ENCODE data around the gene TCEA2. TPM values are rescaled to one million over a fixed set of nuclear protein-coding genes. Genes with fewer than 3 reads are reported as not detected.
A peak's percentile ranks its signal among the peaks of the same experiment; 100 is the strongest.

The TCEA2 gene
- total and polyA plus RNA-seq, 2 of the 13 experiments (the other 11 are each of a cell fraction or from before 2014, with no cell fraction given), result 28.1 to 33.7 TPM

- peak; percentile 27; the same call in 1 of the 2 replicates for TF ChIP-seq ZNF142 (CRISPR knock-in tag; IDR thresholded peaks at IDR 0.05)
- no peak for TF ChIP-seq ZSCAN29 (CRISPR knock-in tag; conservative IDR thresholded peaks at IDR 0.05)
- peak; percentile 20; the same call in 1 of the 2 replicates for TF ChIP-seq TARDBP (CRISPR knock-in tag; IDR thresholded peaks at IDR 0.05)
- TF ChIP-seq MLX (CRISPR knock-in tag; IDR thresholded peaks at IDR 0.05), result no peak
- no peak for TF ChIP-seq RFXAP (CRISPR knock-in tag; IDR thresholded peaks at IDR 0.05; ENCODE audit: borderline replicate concordance)
- TF ChIP-seq PHB2 (IDR thresholded peaks at IDR 0.05; ENCODE audit: partially characterized antibody), result no peak
- TF ChIP-seq SIX4 (CRISPR knock-in tag; IDR thresholded peaks at IDR 0.05), result peak; percentile 94
- TF ChIP-seq SMYD3 (CRISPR knock-in tag; IDR thresholded peaks at IDR 0.05), result no peak
- TF ChIP-seq ZNF275 (CRISPR knock-in tag; IDR thresholded peaks at IDR 0.05; ENCODE audit: borderline replicate concordance), result peak; percentile 28; the same call in 1 of the 2 replicates
- no peak for TF ChIP-seq ZNF781 (CRISPR knock-in tag; IDR thresholded peaks at IDR 0.05; ENCODE audit: borderline replicate concordance, not compliant biosample characterization)
- TF ChIP-seq KDM5B (CRISPR knock-in tag; IDR thresholded peaks at IDR 0.05; ENCODE audit: borderline replicate concordance), result peak; percentile 92
- no peak for TF ChIP-seq ATM (IDR thresholded peaks at IDR 0.05; ENCODE audit: borderline replicate concordance)
- TF ChIP-seq ZNF10 (CRISPR knock-in tag; IDR thresholded peaks at IDR 0.05; ENCODE audit: borderline replicate concordance, low read depth), result no peak
- no peak for TF ChIP-seq KAT2B (IDR thresholded peaks at IDR 0.05; ENCODE audit: borderline replicate concordance, low read depth, low read length)
- no peak for TF ChIP-seq ISX (CRISPR knock-in tag; conservative IDR thresholded peaks at IDR 0.05)
- no peak for TF ChIP-seq ZNF543 (CRISPR knock-in tag; IDR thresholded peaks at IDR 0.05)
- no peak for TF ChIP-seq NR1H2 (CRISPR knock-in tag; IDR thresholded peaks at IDR 0.05; ENCODE audit: borderline replicate concordance, low read depth)
- peak; percentile 91 for TF ChIP-seq ZNF605 (CRISPR knock-in tag; IDR thresholded peaks at IDR 0.05)
- TF ChIP-seq ZSCAN12 (CRISPR knock-in tag; IDR thresholded peaks at IDR 0.05), result no peak
- no peak; the same call in 1 of the 2 replicates for TF ChIP-seq E2F5 (CRISPR knock-in tag; conservative IDR thresholded peaks at IDR 0.05)
- no peak; the same call in 1 of the 2 replicates for TF ChIP-seq KDM4B (CRISPR knock-in tag; IDR thresholded peaks at IDR 0.05)
- TF ChIP-seq ZKSCAN5 (CRISPR knock-in tag; IDR thresholded peaks at IDR 0.05), result no peak
Measured at GRCh38 chr20:64036346-64037198, 26.4 kb upstream of the TCEA2 start (continued).
